ENCODE measurements around the gene MFN2.

- TF ChIP-seq CTCF (IDR thresholded peaks at IDR 0.05) (no peak), EP300 (IDR thresholded peaks at IDR 0.05) (no peak), POLR2A (IDR thresholded peaks at IDR 0.05) (no peak)
Observed at GRCh38 chr1:12060500-12060899, 80.3 kb downstream of the MFN2 start.
